ENCODE measurements around the gene C19orf53.

GRCh38 chr19:13797870-13798269 lies 23.6 kb downstream of the C19orf53 start:
- TF ChIP-seq POLR2A (IDR thresholded peaks at IDR 0.05) (no peak), CTCF (IDR thresholded peaks at IDR 0.05) (no peak)
